Measurements from ENCODE around the gene PMEL. TPM values are rescaled to one million over a fixed set of nuclear protein-coding genes. Genes with fewer than 3 reads are reported as not detected.
"Not testable (repeated sequence)": the region's sequence is repeated elsewhere in the genome, so short reads cannot be mapped to it uniquely, and the experiment has no call there.

The PMEL gene
- total RNA-seq, 2 experiments from 2014 or later: 0.23 to 0.37 TPM

- H3K4me3 Mint-ChIP-seq; DNase-seq; H3K9me3 Mint-ChIP-seq (ENCODE audit: low read depth); ATAC-seq; H3K27me3 Mint-ChIP-seq: not testable (repeated sequence)
- Mint-ChIP-seq H3K36me3 (peaks cover 34% of the 10 kb centered on the region), H3K4me1 (peaks cover 30% of the 10 kb centered on the region), H3K27ac (peak overlapping the region; percentile 44)
- CTCF ChIA-PET: interaction anchor here (0.7 kb wide), 1 partner anchor 100 kb away, joined by 3 read pairs; no protein-coding TSS in a partner anchor
Observed at GRCh38 chr12:55923648-55924047, 42.2 kb downstream of the PMEL start.

GRCh38 chr12:55922126-55922525, 43.7 kb downstream of the PMEL start:
- Mint-ChIP-seq H3K4me3 (no peak overlapping the region), H3K27me3 (no peaks in the 10 kb centered on the region), H3K27ac (no peak overlapping the region), H3K4me1 (peaks cover 31% of the 10 kb centered on the region), H3K9me3 (ENCODE audit: low read depth) (no peaks in the 10 kb centered on the region), H3K36me3 (peaks cover 38% of the 10 kb centered on the region)
- ATAC-seq (no peak), DNase-seq (no peak)
- CTCF ChIA-PET: interaction anchor here (0.7 to 1.4 kb wide), 3 partner anchors 9 to 17 kb away, joined by 3 to 4 read pairs (median 3); partner anchors contain the start of gene DGKA

- DNase-seq; ATAC-seq; H3K9me3 Mint-ChIP-seq (ENCODE audit: low read depth); H3K27ac Mint-ChIP-seq; H3K4me3 Mint-ChIP-seq; H3K27me3 Mint-ChIP-seq: not testable (repeated sequence)
- Mint-ChIP-seq H3K36me3 (peaks cover 38% of the 10 kb centered on the region), H3K4me1 (peaks cover 35% of the 10 kb centered on the region)
- CTCF ChIA-PET: interaction anchor here (1.0 kb wide), 1 partner anchor 181 kb away, joined by 3 read pairs; no protein-coding TSS in a partner anchor
Observed at GRCh38 chr12:55919032-55919431, 46.8 kb downstream of the PMEL start.

GRCh38 chr12:55915482-55915859, 50.4 kb downstream of the PMEL start:
- H3K9me3 Mint-ChIP-seq (ENCODE audit: low read depth): no peaks in the 10 kb centered on the region
- no peaks in the 10 kb centered on the region for H3K27me3 Mint-ChIP-seq
- peaks cover 30% of the 10 kb centered on the region for H3K4me1 Mint-ChIP-seq
- ATAC-seq (no peak), DNase-seq (no peak)
- CTCF ChIA-PET: interaction anchor here (1.8 to 2.6 kb wide), 2 partner anchors 10 to 25 kb away, joined by 4 to 10 read pairs; no protein-coding TSS in a partner anchor
- peaks cover 34% of the 10 kb centered on the region for H3K36me3 Mint-ChIP-seq
- H3K27ac Mint-ChIP-seq: no peak overlapping the region
- no peak overlapping the region for H3K4me3 Mint-ChIP-seq

- Mint-ChIP-seq H3K4me1 (peaks cover 32% of the 10 kb centered on the region), H3K4me3 (no peak overlapping the region), H3K36me3 (peaks cover 33% of the 10 kb centered on the region), H3K27me3 (no peaks in the 10 kb centered on the region), H3K9me3 (ENCODE audit: low read depth) (no peaks in the 10 kb centered on the region), H3K27ac (no peak overlapping the region)
- CTCF ChIA-PET: no interaction called here
- ATAC-seq: no peak
- no peak for DNase-seq
Observed at GRCh38 chr12:55912908-55913307, 52.9 kb downstream of the PMEL start.

GRCh38 chr12:55909513-55909884, 56.3 kb downstream of the PMEL start:
- peaks cover 13% of the 10 kb centered on the region for H3K4me1 Mint-ChIP-seq
- DNase-seq (no peak), ATAC-seq (no peak)
- no peaks in the 10 kb centered on the region for H3K27me3 Mint-ChIP-seq
- no peaks in the 10 kb centered on the region for H3K9me3 Mint-ChIP-seq (ENCODE audit: low read depth)
- peak overlapping the region; percentile 4 for H3K27ac Mint-ChIP-seq
- peaks cover 17% of the 10 kb centered on the region for H3K36me3 Mint-ChIP-seq
- H3K4me3 Mint-ChIP-seq: no peak overlapping the region
- CTCF ChIA-PET: no interaction called here

GRCh38 chr12:55908726-55909512, 56.9 kb downstream of the PMEL start:
- no peak overlapping the region for H3K4me3 Mint-ChIP-seq
- DNase-seq (no peak), ATAC-seq (no peak)
- H3K36me3 Mint-ChIP-seq: peaks cover 12% of the 10 kb centered on the region
- CTCF ChIA-PET: interaction anchor here (1.2 kb wide), 1 partner anchor 23 kb away, joined by 3 read pairs; no protein-coding TSS in a partner anchor
- H3K27me3 Mint-ChIP-seq: no peaks in the 10 kb centered on the region
- no peak overlapping the region for H3K27ac Mint-ChIP-seq
- H3K9me3 Mint-ChIP-seq (ENCODE audit: low read depth): no peaks in the 10 kb centered on the region
- H3K4me1 Mint-ChIP-seq: peaks cover 8% of the 10 kb centered on the region

GRCh38 chr12:55906056-55906455, 59.8 kb downstream of the PMEL start:
- H3K9me3 Mint-ChIP-seq (ENCODE audit: low read depth): no peaks in the 10 kb centered on the region
- CTCF ChIA-PET: no interaction called here
- H3K4me1 Mint-ChIP-seq: peaks cover 6% of the 10 kb centered on the region
- H3K27me3 Mint-ChIP-seq: no peaks in the 10 kb centered on the region
- no peak for ATAC-seq
- peaks cover 15% of the 10 kb centered on the region for H3K36me3 Mint-ChIP-seq
- no peak overlapping the region for H3K27ac Mint-ChIP-seq
- no peak overlapping the region for H3K4me3 Mint-ChIP-seq
- DNase-seq: no peak

Other genes with a start within 250 kb of the PMEL start
- gene BLOC1S1, start 250.0 kb downstream of the PMEL start, total RNA-seq: 100 to 1,000 TPM; 151 to 152 TPM
- gene RDH5, start 245.6 kb downstream of the PMEL start, total RNA-seq: 10 to 100 TPM; 11.1 to 14.4 TPM
- 100 to 1,000 TPM; 222 to 288 TPM for gene CD63, start 237.0 kb downstream of the PMEL start, total RNA-seq
- 10 to 100 TPM; 10.9 to 14.1 TPM for gene GDF11, start 222.9 kb downstream of the PMEL start, total RNA-seq
- 10 to 100 TPM; 96.8 to 98.6 TPM for gene SARNP, start 148.3 kb downstream of the PMEL start, total RNA-seq
- gene ORMDL2, start 148.0 kb downstream of the PMEL start, total RNA-seq: 10 to 100 TPM; 45.8 to 57.2 TPM
- gene DNAJC14, start 136.5 kb downstream of the PMEL start, total RNA-seq: 10 to 100 TPM; 33.5 to 38.4 TPM
- not detected for gene MMP19, start 123.1 kb downstream of the PMEL start, total RNA-seq
- gene PYM1, start 38.1 kb downstream of the PMEL start, total RNA-seq: 10 to 100 TPM; 46.7 to 56.4 TPM
- 100 to 1,000 TPM; 301 to 312 TPM for gene DGKA, start 34.9 kb downstream of the PMEL start, total RNA-seq
- 100 to 1,000 TPM; 146 to 158 TPM for gene CDK2, start 788 bp upstream of the PMEL start, total RNA-seq
- 10 to 100 TPM; 46.4 to 55.6 TPM for gene RAB5B, start 8.0 kb upstream of the PMEL start, total RNA-seq
- gene SUOX, start 31.2 kb upstream of the PMEL start, total RNA-seq: 10 to 100 TPM in 1 of 2 experiments, 1 to 10 TPM in 1; 2.5 to 14.6 TPM
- gene IKZF4, start 55.0 kb upstream of the PMEL start, total RNA-seq: 10 to 100 TPM; 15.8 to 44.9 TPM
- gene RPS26, start 75.9 kb upstream of the PMEL start, total RNA-seq: 10 to 100 TPM; 27.9 to 42.2 TPM
- gene ERBB3, start 114.1 kb upstream of the PMEL start, total RNA-seq: 1 to 10 TPM in 1 of 2 experiments, under 1 TPM in 1; 0.94 to 1.8 TPM
- 100 to 1,000 TPM; 293 to 364 TPM for gene PA2G4, start 138.5 kb upstream of the PMEL start, total RNA-seq
- 1,000 to 10,000 TPM; 3,748 to 4,271 TPM for gene RPL41, start 150.6 kb upstream of the PMEL start, total RNA-seq
- gene ZC3H10, start 152.2 kb upstream of the PMEL start, total RNA-seq: 10 to 100 TPM; 10.3 to 11.7 TPM
- 100 to 1,000 TPM; 225 to 241 TPM for gene ESYT1, start 162.2 kb upstream of the PMEL start, total RNA-seq
- 10 to 100 TPM; 67.6 to 85.2 TPM for gene MYL6B, start 186.5 kb upstream of the PMEL start, total RNA-seq
- gene MYL6, start 192.3 kb upstream of the PMEL start, total RNA-seq: 1,000 to 10,000 TPM; 1,307 to 1,412 TPM
- gene SMARCC2, start 223.4 kb upstream of the PMEL start, total RNA-seq: 100 to 1,000 TPM; 147 to 150 TPM